ENCODE results near the gene PLXNB3.
A peak's percentile ranks its signal among the peaks of the same experiment; 100 is the strongest.
"Not testable (repeated sequence)": the region's sequence is repeated elsewhere in the genome, so short reads cannot be mapped to it uniquely, and the experiment has no call there.

PLXNB3 gene

GRCh38 chrX:153739754-153740486 lies 24.1 kb upstream of the PLXNB3 start:
- no peak overlapping the region for H3K4me3 ChIP-seq (ENCODE audit: control insufficient read depth, low read depth, low read length)
- no peak for TF ChIP-seq CTCF (conservative IDR thresholded peaks at IDR 0.05; ENCODE audit: control insufficient read depth, insufficient read depth, low read depth, low read length)
- no peak for DNase-seq (ENCODE audit: low read depth)

GRCh38 chrX:153740631-153741222 lies 23.3 kb upstream of the PLXNB3 start:
- DNase-seq (ENCODE audit: low read depth) = no peak
- no peak overlapping the region for H3K4me3 ChIP-seq (ENCODE audit: control insufficient read depth, low read depth, low read length)
- TF ChIP-seq CTCF (conservative IDR thresholded peaks at IDR 0.05; ENCODE audit: control insufficient read depth, insufficient read depth, low read depth, low read length) = no peak

GRCh38 chrX:153741446-153741845 lies 22.6 kb upstream of the PLXNB3 start:
- DNase-seq (ENCODE audit: low read depth) = no peak
- H3K4me3 ChIP-seq (ENCODE audit: control insufficient read depth, low read depth, low read length) = no peak overlapping the region
- no peak for TF ChIP-seq CTCF (conservative IDR thresholded peaks at IDR 0.05; ENCODE audit: control insufficient read depth, insufficient read depth, low read depth, low read length)

- DNase-seq (ENCODE audit: low read depth); H3K4me3 ChIP-seq (ENCODE audit: control insufficient read depth, low read depth, low read length): not testable (repeated sequence)
Observed at GRCh38 chrX:153742111-153742510, 21.9 kb upstream of the PLXNB3 start.

- DNase-seq (ENCODE audit: low read depth); H3K4me3 ChIP-seq (ENCODE audit: control insufficient read depth, low read depth, low read length): not testable (repeated sequence)
Observed at GRCh38 chrX:153742796-153743467, 21.1 kb upstream of the PLXNB3 start.

GRCh38 chrX:153743468-153744209 lies 20.4 kb upstream of the PLXNB3 start:
- H3K4me3 ChIP-seq (ENCODE audit: control insufficient read depth, low read depth, low read length) = not testable (repeated sequence)
- peak; percentile 31 for DNase-seq (ENCODE audit: low read depth)

GRCh38 chrX:153744210-153745066 lies 19.6 kb upstream of the PLXNB3 start:
- no peak for DNase-seq (ENCODE audit: low read depth)
- no peak for TF ChIP-seq CTCF (conservative IDR thresholded peaks at IDR 0.05; ENCODE audit: control insufficient read depth, insufficient read depth, low read depth, low read length)
- no peak overlapping the region for H3K4me3 ChIP-seq (ENCODE audit: control insufficient read depth, low read depth, low read length)

- DNase-seq (ENCODE audit: low read depth); H3K4me3 ChIP-seq (ENCODE audit: control insufficient read depth, low read depth, low read length): not testable (repeated sequence)
Observed at GRCh38 chrX:153745067-153745433, 19.0 kb upstream of the PLXNB3 start.

Measured in fibroblast of mammary gland (primary cell).